GM19438 (cell line): Measurements from ENCODE around the gene CARTPT.

Experiments
- ATAC-seq: cut with Tn5 transposase; IDR thresholded peaks from one replicate; pipeline ENCODE4 v1.9.1; 2021; ENCODE audit warnings: low read depth; ENCODE audit not compliant: unreplicated experiment

Gene CARTPT

DNA sequence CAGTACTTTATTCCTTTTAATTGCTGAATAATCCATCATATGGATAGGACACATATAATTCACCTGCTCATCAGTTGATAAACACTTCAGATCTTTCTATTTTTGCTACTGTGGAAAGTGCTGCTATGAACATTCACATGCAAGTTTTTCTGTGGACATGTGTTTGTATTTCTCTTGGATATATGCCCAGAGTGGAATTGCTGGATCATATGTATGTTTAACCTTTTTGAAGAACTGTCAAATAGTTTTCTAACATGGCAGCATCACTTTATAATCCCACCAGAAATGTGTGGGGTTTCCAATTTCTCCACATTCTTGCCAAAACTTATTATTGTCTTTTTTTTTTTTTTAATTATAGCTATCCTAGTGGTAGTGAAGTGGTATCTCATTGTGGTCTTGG lies 15.1 kb downstream of the CARTPT start:
- ATAC-seq = no peak

DNA sequence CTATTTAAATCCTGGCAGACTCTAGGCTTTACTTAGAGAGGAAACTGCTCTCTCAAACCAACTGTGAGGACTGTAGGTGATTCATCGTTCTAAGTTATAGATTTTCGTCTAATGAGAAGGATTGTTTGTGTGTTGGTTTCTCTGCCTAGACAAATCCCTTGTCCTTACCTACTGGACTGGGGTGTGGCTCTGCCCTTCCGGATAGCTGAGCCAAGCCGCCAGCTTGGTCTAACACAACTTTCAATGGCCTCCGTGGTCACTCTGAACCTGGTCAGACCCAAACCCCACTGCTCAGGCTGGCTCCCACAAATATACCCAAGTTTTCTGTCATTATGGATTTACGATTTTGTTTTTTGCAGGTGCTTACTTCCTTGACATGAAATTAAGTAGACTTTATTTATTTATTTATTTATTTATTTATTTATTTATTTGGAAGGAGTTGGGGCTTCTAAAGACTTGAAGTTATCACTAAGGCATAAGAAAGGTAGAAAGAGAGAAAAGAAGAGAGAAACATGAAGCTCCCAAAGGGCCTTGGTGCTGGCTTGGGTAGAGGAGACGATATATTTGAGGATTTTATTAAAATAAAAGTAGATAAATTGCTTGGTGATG lies 19.0 kb downstream of the CARTPT start:
- ATAC-seq = no peak

DNA sequence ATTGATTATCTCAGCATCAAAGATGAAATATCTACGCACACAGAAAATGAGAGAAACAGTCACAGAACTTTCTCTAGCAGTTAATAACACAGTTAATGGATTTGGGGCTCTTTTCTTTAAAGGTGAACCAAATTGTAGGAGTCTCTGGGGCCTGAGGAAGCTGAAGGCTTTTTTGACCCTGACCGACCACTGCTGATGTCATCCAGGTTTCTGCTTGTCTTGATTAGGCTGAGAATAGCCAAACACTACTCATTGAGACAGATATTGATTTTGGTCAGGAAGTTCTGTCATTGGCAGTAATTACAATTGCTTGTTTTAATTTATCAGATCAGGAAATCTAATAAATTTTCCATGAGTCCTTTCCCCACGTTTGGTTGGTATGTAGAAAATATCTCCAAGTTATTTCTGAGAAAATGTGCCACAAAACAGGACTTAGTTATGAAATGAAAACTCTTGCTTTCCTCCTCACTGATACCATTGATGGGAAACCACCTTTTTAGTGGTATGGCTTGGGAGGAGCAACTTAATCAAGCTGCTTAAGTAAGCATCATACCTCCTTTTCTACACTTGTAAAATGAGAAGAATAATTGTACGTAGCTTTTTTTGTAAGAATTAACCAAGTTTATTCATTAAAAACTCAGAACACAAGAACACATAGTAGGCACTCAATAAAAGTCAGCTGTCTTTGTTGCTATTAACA lies 19.7 kb downstream of the CARTPT start:
- ATAC-seq = no peak

DNA sequence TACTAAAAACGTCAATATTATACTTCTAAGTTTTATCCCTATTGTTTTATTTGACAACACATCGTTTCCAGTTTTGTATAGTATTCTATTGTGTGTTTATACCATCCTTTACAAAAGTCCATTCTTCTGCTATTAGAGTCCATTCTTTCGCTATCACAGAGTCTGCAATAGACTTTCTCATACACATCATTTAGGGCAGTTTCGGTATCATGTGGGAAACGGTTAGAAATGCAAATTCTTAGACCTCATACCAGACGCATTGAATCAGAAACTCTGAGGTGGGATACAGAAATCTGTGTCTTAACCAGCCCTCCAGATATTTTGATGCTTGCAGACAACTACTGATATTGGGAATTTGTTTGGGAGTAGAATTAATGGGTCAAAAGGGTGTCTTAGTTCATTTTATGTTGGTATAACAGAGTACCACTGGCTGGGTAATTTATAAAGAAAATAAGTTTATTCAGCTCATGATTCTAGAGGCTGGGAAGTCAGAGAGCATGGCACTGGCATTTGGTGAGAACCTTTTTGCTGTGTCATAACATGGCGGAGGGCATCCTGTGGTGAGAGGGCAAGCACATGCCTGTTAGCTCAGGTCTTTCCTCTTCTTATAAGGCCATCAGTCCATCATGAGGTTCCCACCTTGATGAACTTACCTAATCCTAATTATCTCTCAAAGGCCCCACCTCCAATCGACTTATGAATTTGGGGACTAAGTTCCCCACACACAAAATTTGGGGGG lies 21.1 kb downstream of the CARTPT start:
- ATAC-seq = peak; percentile 99

DNA sequence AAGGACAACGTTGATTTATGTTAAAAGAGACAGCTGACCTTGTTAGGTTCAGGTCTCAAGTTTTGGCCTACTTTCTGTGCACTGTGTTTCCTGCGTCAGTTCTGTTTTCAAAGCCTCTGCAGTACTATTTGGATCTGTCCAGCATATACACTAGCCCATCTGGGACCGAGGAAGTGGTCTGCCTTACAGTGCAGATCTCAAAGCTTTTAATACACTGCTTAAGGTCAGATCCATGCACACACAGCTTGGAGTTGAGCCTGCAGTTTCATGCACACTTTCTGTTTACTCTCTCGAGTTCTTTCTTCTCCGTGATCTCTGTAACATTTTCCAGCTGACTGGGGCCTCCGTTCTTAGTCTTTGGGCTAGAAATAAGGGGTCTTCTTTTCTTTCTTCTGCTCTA lies 24.1 kb downstream of the CARTPT start:
- ATAC-seq = no peak

DNA sequence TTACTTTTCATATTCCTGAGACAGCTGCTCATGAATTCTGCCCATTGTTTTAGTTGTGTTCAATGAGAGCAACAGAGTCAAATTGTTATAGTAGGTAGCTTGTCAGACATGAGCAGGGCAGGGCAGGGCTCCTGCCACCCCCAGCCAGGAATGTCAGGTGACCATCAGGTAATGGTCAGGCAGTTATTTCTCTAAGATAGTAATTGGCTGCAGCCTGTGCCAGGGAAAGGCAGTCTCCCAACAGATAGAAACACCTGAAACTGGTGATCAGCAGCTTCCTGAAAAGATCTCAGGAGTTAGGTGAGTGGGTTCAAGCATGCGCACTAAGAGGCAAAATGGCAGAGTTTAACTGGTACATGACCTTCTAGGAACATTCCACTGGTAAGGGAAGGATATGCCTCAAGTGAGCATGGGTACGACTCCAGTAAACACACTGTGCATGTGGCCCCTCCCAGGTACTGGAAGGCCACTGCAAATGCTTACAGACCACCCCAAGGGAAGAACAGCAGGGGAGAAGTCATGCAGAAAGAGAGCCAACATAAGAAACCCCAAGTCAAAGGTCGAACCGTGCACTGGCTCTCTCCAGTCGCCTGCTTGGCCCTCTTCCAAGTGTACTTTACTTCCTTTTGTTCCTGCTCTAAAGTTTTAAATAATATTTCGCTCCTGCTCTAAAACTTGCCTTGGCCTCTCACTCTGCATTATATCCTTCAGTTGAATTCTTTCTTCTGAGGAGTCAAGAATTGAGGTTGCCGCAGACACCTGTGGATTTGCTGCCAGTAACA lies 25.1 kb downstream of the CARTPT start:
- no peak for ATAC-seq

DNA sequence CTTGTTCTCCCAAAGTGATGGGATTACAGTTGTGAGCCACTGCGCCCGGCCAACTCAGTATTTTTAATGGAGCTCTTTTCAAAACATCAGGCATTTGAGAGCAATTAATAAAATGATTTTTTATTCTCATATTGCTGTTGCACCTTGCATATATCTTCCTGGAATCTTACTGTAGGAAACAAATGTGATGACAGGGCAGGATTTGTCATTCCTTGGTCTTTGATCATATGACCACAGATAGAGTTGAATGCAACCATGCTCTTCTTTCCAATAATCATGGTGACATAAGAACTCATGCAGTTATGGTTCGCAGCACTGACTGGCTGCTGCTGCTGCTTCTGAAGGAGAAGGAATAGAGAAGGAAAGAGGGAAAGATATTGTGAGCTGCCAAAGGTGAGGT lies 28.1 kb downstream of the CARTPT start:
- ATAC-seq = no peak

DNA sequence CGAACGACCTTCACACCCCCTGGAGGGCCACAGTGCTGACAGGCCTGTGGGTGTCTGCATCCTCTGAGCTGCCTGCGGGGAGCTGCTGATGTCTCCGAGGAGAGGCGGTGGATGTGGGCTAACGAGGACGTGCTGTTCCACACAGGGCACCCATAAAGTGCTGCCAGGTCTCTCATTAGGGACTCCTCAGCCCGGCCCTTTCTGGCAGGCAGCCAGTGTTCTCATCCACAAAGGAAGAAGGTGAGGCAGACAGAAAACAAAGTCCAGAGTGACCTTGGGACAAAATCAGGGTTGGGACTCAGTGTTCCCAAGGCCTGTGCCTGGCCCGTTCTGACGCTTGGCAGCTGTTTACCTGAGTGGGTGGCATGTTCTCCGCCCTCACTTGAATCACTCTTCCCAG lies 29.3 kb downstream of the CARTPT start:
- ATAC-seq = no peak

DNA sequence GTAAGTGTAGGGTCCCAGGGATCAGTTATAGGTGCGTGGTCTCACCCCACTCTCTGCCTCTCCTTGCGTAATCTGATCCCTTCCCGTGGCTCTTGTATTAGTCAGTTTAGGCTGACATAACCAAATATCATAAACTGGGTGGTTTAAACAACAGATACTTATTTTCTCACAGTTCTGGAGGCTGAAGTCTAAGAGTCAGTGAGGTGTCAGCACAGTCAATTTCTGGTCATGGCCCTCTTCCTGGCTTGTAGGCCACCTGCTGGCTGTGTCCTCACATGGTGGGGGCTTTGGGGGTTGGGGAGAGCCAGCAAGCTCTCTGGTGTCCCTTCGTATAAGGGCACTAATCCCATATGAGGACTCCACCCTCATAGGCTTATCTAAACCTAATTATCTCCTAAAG lies 32.3 kb downstream of the CARTPT start:
- ATAC-seq = no peak

DNA sequence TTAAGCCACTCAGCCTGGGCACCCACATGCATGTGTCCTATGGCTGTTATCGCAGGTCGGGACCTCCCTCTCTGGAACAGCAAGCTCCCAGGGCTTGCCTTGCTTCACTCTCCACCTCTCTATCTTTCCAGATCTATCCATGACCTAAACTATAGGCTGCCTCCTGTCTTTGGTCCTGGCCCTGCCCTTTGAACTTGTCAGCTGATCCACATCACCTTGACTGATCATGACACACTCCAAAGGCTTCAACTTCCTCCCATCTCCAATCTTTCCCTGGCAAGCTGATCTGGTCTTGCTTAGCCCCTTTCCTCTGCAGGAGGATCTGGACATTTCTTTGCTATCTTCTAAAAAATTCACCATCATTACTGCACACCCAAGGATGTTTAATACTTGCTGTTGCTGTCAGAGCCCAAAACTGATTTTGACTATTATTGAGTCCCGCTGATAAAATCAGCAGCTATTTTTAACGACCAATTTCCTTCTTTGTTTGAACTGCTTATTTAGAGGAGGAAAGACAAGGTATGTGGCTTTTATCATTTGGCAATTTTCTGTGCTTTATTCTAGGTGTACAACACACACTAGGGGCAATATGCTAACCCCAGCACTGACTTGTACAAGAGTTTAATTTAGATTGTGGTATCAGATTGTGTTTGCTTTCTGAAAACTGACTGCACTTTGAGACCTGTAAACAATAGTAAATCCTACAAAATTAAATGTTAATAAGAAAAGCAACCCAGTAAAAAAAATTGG lies 33.5 kb downstream of the CARTPT start:
- no peak for ATAC-seq

DNA sequence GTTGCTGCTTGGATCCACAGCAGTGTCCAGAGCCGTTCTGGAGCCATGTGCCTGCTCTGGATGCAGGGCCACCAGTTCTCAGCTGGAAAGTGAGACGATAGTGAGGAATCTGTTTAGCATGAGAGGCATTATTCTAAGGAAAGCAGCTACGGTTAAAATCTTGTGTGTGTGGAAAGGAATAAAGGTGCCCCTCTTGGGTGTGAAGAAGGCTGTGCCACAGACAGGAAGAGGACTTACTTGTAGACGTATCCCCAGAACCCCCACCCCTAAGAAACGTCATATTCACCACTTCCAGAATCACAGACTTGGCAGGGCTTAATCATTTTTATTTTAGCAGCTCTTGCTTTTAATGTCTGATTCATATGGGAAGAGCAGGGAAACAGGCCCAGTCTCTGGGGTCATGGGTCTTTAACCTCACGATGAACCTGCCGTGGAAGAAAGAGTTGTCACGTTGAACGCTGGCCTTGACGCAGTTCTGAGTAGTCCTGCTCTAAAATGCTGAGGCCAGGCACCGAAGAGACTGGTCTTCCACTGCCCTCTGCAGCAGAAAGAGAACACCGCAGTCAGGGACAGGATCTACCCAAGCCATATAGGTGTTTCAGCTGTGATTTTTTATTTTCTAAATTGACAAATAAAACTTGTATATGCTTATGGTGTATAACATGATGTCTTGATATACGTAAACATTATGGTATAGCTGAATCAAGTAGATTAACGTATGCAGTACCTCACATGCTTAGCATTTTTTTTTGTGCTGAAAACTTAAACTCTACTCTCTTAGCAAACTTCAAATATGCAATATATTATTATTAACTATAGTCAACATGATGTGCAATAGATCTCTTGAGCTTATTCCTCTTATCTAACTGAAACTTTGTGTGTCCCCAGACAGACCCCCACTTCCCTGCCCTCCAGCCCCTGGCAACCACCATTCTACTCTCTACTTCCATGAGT lies 38.8 kb downstream of the CARTPT start:
- no peak for ATAC-seq

DNA sequence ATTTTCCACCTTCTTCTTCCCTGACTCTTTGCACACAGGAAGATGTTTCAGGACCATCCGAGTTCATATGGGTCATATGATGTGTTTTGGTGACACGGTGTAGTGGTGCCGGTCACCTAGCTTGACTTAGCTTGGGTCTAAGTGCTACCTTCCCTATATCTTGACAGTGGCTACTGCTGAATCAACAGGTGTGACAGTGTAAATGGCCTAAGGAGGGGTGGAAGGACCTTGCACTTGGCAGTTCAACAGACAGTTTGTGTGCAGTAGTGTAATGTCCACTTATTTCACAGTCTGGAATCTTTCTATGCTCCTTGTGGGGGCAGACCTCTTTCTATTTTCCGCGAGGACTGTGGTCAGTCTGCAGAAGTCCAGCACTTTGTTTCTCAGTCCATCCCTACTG lies 43.8 kb downstream of the CARTPT start:
- no peak for ATAC-seq

DNA sequence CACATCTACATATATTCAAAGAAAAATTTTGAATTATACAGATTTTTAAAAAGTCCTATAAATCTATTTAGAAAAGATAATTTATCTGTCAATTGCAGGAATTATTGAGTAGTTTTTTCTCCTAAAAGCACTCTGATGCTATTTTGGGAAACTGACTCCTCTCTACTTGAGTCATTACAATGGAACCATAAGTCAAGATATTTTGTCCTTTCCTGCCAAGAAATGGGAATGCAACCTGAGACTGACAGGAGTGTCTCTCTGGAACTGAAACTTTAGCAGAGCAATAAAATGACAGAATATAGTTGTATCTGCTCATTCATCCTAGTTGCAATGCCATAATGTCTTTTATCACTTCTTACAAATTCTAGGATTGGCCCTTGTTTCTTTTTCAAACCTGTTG lies 48.6 kb downstream of the CARTPT start:
- no peak for ATAC-seq

DNA sequence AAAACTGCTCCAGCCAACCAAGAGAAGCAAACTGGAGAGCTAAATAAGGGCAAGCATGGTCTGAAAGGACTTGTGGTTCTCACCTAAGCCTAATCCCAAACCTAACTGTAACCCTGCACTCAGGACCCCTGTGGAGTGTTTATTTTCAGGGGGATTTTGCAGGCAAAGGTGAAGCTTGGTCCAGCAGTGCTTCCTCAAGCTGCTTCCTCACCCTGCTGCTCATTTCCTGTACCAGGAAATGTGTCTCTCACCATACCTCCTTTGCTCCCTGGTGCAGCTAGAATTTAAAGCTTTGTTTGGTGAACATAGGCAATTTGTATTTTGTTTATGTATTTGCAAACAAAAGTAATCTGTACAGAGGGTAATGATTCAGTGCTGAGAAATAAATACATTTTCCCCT lies 50.2 kb downstream of the CARTPT start:
- no peak for ATAC-seq

DNA sequence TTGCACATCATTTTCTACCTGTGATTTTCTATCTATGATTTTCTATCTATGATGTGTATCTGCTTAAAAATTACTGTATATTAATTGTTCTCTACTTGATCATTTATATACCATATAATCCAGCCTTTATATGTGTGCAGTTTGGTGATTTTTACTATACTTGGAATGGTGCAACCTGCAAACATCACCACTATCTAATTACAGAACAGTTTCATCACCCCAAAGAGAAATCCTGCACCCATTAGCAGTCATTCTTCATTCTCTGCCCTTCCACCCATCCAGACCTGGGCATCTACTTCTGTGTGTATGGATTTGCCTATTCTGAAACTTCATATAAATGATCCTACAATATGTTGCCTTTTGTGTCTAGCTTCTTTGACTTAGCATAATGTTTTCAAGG lies 51.3 kb downstream of the CARTPT start:
- no peak for ATAC-seq
